Measurements from ENCODE around the gene ARHGAP1.

DNA sequence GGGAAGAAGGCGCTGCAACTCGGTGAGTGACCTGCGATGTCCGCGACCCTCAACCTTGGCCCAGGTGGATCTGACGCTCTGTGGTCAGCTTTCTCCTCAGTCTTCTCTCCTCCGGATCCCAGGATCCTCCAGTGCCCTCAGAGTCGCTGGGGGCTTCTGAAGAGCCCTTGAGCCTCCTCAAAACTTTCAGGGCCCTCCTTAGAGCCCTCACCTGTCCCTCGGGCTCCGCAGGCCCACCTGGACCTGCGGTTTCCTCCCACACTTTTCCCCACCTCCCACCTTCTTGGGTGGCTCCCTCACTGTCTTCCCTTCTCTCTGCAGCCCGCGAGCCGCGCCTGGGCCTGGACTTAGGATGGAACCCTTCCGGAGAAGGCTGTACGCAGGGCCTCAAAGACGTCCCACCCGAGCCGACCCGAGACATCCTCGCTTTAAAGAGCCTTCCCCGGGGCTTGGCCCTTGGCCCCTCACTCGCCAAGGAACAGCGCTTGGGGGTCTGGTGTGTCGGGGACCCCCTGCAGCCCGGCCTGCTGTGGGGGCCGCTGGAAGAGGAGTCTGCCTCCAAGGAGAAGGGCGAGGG is 747 bp upstream of the ARHGAP1 start:
- TF ChIP-seq CTCF (IDR thresholded peaks at IDR 0.05) = no peak
- TF ChIP-seq POLR2A (IDR thresholded peaks at IDR 0.05; ENCODE audit: low read depth) = no peak
- TF ChIP-seq POLR2AphosphoS5 (IDR thresholded peaks at IDR 0.05) = no peak
